ENCODE data around the gene ICA1. TPM values are rescaled to one million over a fixed set of nuclear protein-coding genes. Genes with fewer than 3 reads are reported as not detected.

The ICA1 gene
- total RNA-seq, 1 donor from 2014 or later, result 9.4 TPM

DNA sequence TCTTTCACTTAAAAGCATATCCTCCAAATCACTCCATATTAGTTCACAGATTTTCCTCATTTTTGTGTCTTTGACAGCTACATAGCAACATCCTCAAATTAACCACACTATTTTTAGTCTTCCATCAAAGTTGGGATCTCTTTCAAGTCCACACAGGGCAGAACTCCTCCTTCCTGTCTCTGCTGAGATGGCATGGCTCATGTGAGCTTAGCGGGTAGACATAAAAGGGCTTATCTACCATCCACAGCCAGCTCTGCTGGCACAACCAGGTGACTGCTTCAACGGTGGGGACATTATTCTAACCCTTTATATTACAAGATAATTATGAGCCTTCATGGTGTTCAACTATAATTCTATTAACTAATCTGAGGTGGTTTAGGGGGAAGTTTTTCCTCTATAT is 35.5 kb downstream of the ICA1 start:
- no peak for ATAC-seq

GRCh38 chr7:8221567-8221966 is 40.4 kb downstream of the ICA1 start:
- ATAC-seq, result no peak

DNA sequence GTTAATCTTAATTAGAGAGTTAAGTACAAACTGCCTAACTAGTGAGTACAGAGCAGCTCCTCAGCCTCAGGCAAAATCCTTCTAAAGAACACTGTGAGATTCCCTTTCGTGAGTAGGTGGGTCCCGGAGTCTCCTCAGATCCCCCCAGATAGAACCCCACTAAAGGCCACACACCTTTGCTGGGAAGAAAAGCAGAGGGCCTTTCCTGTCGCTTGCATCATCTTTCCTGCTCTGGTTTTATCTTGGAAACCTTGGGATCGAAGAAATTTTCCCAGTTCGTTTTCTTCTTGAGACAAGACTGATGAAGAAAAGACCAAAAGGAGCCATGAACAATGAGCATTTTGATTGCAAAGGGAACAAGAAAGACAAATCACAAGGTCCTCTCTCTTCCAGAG is 40.9 kb downstream of the ICA1 start:
- no peak for ATAC-seq

GRCh38 chr7:8220376-8221100 is 41.4 kb downstream of the ICA1 start:
- ATAC-seq, result no peak

- ATAC-seq, result peak; percentile 63
Observed at GRCh38 chr7:8217200-8218068, 44.5 kb downstream of the ICA1 start.

GRCh38 chr7:8216334-8216690 is 45.7 kb downstream of the ICA1 start:
- no peak for ATAC-seq

DNA sequence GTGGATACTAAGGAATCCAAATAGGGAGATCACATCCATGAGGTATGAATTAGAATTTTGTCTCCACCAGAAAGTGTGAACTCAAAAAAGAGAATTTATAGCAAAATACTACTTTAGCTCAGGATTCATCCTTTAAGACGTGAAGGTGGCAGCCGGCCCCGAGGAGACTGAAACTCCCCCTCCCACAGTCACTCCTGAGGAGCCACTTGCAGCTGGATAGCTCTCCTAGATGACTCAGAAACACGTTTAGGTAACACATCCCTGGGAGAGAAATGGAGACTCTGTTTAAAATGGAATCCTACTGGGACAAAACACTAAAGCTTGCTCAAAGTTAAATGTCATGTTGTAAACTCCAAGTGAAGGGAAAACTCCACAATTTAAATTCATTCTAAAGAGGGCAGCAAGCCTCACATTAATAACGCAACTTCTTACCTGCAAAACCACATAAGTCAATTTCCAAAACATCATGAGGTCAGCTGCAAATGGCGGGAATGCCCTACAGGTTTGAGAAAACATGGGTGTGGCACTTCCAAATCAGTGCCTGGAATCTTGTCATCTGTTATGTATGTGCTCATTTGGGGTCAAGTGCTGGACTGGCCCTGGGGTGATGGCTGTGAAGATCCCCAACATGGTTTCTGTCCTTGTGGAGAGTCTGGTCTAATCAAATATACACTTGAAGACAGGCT is 46.2 kb downstream of the ICA1 start:
- no peak for ATAC-seq

- ATAC-seq, result no peak
Observed at GRCh38 chr7:8214244-8214824, 47.6 kb downstream of the ICA1 start.

- ATAC-seq, result no peak
Observed at GRCh38 chr7:8213381-8213780, 48.6 kb downstream of the ICA1 start.

DNA sequence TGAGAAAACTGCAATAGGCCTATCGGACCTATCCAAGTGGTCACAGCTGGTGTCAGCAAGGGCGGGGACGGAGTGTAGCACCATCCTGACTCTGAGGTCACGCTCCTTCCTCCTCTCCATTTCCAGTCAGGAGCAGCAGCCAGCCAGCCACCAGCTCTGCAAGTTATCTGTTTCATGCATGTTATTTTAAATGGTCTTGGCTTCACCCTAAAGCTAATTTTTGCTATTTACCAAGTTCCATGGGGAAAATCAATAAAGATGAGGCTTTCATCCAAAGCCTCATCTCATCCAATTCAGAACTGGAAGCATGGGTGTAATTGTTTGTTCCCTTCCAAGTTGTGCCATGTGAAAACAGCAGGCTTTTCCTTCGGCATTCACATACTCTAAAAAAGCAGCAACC is 49.3 kb downstream of the ICA1 start:
- no peak for ATAC-seq

DNA sequence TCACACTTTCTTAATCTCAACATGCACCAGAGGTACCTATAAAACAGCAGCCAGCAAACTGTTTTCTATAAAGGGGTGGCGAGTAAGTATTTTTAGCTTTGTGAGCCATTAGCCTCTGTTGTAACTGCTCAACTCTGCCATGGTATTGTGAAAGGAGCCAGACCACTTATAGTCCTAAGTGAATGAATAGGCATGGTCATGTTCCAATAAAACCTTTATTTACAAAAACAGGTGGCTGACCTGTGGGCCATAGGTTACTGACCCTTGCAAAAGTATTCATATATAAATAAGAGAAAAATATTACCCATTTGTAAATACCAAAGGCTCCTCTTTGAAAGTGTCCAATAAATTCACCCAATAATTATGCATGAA is 50.3 kb downstream of the ICA1 start:
- no peak for ATAC-seq

DNA sequence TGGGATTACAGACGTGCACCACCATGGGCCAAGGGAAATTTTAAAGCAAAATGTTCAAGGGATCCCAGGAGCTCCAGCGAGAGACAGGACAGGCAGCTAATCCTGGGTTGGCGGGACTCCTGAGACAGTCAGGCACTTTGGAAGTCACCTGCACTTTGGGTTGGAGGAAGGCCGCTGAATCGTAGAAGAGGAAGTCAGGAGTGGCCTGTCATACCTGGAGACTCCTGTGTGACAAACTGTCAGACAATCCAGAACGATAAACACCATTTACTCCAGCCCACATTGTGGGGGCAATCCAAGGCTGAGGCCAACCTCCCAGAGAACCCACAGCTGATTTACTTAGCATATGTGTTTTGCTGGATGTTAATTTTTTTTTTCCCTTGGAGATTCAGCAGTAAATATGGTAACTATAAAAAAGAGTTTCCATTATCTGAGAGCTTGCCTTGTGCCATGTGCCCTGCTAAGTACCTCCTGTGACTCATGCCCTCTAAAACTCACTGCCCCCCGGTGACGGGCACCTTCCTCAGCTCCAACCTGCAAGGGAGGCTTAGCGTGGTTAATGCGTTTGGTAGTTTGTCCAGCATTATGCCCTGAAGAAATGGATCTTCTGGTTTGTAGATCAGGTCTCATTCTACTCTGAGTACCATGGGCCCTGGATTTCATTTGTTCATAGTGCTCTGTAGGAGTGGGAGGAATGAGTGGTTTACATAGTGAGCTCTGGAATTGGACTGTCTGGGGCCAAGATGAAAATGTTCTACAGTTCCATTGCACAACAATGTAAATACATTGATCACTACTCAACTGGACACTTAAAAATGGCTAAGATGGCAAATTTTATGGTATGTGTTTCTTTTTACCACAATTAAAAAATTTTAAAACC is 50.9 kb downstream of the ICA1 start:
- no peak for ATAC-seq

GRCh38 chr7:8209353-8209752 is 52.6 kb downstream of the ICA1 start:
- no peak for ATAC-seq

DNA sequence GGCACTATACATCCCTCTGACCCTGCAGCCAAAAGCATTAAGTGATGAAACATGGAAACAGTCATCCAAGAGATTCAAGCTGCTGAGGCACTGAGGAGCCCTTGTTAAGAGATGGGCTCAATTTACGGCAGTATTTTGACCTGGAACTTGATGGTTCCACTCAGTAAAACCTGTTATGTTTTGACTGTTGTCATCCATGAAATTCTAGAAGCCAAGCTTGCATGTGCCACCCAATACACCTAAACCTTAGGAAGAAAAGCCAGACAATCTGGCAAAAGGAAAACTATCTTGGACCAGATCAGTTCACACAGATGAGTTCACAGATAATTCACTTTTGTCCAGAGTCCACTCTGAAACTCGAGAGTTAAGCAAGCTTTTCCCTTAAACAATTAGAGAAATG is 53.2 kb downstream of the ICA1 start:
- ATAC-seq, result no peak

DNA sequence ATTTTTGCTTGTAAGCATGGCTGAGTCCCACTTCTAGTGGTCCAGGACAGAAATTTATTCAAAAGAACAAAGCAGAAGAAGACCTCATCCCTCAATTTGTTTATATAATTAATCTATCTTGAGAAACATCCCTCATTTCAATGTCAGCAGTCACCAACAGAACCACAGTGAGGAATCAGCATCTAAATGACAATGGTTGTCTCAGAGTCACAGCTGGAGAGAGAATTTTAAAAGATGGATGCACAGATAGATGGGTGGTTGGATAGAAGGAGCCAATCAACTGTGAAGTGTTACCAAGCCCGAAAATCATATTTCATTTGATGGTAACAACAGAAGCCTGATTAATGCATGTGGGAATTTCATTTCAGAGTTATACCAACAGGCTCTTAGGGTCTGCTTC is 55.0 kb downstream of the ICA1 start:
- ATAC-seq, result no peak

- no peak for ATAC-seq
Observed at GRCh38 chr7:8205537-8205936, 56.4 kb downstream of the ICA1 start.

- no peak for ATAC-seq
Observed at GRCh38 chr7:8205031-8205387, 57.0 kb downstream of the ICA1 start.

GRCh38 chr7:8204339-8205030 is 57.5 kb downstream of the ICA1 start:
- ATAC-seq, result no peak

GRCh38 chr7:8201846-8202441 is 60.0 kb downstream of the ICA1 start:
- peak; percentile 42 for ATAC-seq

DNA sequence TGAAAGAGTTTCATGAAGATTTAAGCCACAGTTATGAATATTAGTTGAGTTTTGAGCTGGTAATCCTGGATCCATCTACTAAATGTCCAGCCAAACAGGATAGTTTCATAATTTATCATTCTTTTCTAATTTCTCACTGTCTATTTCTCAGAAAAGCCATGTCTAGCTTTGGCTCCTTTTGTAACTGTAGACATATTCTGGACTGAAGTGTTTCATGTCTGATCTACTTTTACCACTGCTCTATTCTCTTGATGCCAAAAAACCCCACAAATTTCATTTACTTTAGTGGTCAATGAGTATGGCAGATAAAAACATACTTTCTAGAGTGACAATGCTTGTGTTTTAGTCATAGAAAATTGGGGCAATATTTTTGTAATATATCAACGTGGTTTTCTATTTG is 61.2 kb downstream of the ICA1 start:
- ATAC-seq, result no peak

DNA sequence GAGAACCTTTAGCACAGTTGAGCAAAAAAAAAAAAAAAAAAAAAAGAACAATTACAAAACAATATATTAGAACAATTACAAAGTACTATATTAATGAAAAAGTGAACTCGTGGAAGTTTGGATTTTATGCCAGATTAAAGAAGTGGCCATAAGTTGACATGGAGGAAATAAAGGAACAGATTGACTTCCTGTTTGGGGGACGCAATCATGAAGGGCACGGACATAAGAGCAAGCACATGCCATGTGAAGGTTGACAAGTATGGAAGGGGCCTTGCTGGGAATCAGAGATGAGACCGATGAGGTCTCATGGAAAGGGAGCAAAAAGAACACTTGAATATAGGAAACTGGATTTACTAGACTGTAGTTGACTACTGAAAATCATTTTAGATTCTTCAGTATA is 61.7 kb downstream of the ICA1 start:
- ATAC-seq, result no peak

Data from esophagus mucosa (tissue), 1 donor.